Lower leg skin (tissue), 3 donors: Measurements from ENCODE around the gene AGR3.

Experiments used
- CTCF ChIP-seq, 3 donors: fragments of 450-650 bp; IDR thresholded peaks; one replicate each; pipeline ENCODE4 v1.5.1; 2016; ENCODE audit warnings: antibody characterized with exemption in 3 of 3, mild to moderate bottlenecking in 3 of 3, moderate library complexity in 2 of 3
- POLR2A ChIP-seq, 2 donors: fragments of 450-650 bp; IDR thresholded peaks; one replicate each; pipeline ENCODE4 v1.6.1; 2016 to 2017; ENCODE audit warnings: antibody characterized with exemption in 2 of 2, mild to moderate bottlenecking in 1 of 2, moderate library complexity in 1 of 2

DNA sequence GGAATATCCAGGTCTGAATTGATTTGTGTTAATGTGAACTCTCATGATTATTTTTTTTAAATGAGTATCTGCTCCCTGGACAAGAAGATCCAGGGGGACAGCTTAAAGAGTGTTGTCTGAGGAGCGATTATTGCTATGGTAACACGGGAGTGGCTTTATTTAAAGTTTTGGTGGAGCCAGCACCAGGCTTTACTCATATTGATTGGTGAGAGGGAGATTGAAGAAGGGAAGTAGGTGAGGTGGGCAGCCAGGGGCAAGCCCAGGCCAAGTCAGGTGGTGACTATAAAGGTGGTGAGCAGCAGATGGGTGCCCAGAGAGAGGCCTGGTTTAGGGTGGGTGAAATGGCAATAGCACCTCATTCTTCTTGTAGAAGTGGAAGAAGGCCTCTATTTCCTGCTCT lies 66.8 kb downstream of the AGR3 start:
- no peak for TF ChIP-seq POLR2A (IDR thresholded peaks at IDR 0.05)
- no peak for TF ChIP-seq CTCF (IDR thresholded peaks at IDR 0.05)
